ENCODE measurements around the gene LRRC28.

DNA sequence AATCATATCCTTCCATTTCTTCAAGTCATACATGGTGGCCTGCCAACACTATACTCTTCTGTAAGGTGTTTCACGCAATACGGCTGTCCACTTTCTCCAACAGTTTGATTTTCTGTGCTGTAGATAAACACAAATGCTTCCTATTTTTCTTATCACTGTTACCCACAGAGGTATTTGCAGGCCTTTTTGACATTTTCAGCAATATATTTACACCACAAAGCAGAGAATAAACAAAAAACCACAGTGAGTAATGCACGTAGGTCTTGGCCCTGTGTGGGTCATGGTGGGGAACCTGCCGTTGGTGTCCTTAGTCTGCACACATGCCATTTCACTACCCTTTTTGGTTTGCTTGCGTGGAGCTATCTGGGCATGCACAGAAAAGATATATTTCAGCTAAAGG is 59.5 kb downstream of the LRRC28 start:
- TF ChIP-seq TAF1 (IDR thresholded peaks at IDR 0.05; ENCODE audit: borderline replicate concordance, low read depth, low read length) (no peak), POLR2A (IDR thresholded peaks at IDR 0.05; ENCODE audit: low read depth, low read length) (no peak)
